LNCAP (cell line): ENCODE measurements around the gene DDIAS.

Experiments used
- TF ChIP-seq, protein P1 (sequence below): fragments of 450-650 bp; IDR thresholded peaks from 2 replicates; pipeline ENCODE4 v1.5.1; 2017; ENCODE audit warnings: mild to moderate bottlenecking

DDIAS gene

DNA sequence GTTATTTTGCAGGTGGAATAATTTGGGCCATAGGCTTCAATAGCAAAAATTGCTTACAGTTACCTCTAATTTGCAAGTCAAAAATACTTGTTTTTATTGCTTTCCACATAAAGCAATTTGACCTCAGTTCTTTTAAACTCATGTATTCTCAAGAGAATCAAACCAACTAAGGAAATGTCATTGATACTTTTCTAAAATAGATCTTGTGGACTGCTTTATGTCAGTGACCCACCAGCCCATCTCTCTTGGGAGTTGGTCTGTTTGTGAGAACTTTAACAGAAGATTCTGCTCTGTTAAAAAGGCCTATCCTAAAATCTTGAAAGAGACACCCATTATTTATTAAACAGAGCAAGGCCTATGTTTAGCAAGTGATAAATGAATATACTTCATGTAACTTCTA lies 75.2 kb downstream of the DDIAS start:
- TF ChIP-seq, protein P1, sequence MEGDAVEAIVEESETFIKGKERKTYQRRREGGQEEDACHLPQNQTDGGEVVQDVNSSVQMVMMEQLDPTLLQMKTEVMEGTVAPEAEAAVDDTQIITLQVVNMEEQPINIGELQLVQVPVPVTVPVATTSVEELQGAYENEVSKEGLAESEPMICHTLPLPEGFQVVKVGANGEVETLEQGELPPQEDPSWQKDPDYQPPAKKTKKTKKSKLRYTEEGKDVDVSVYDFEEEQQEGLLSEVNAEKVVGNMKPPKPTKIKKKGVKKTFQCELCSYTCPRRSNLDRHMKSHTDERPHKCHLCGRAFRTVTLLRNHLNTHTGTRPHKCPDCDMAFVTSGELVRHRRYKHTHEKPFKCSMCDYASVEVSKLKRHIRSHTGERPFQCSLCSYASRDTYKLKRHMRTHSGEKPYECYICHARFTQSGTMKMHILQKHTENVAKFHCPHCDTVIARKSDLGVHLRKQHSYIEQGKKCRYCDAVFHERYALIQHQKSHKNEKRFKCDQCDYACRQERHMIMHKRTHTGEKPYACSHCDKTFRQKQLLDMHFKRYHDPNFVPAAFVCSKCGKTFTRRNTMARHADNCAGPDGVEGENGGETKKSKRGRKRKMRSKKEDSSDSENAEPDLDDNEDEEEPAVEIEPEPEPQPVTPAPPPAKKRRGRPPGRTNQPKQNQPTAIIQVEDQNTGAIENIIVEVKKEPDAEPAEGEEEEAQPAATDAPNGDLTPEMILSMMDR = no peak

DNA sequence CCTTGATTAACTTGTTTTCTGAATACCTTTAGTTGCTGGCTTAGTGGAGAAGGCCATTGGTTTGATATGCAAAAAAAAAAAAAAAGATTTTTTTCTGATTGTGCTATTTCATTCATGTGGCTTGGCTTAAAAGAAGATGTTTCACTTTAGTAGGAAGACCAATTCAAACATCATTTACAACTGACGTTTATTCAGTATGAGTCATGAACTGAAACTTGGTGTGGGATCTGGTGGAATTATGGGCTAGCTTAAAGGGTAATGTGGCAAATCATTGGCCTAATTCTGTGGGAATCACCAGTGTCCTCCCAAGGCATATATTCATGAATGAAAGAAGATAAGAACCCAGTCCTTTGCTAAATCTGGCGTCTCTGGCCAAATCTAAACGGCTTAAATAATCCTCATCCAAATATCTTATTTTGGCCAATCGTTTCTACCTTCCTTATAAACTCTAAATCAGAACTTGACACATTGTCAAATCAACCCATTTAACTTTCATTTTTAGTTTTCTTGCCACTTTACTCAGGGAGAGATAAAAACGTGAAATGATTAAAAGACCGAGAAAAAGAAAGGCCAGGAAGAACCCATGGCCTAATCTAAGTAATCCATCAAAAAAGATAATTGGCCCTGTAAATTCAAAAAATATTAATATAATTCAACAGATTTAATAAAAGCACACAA lies 77.0 kb downstream of the DDIAS start:
- TF ChIP-seq, protein P1 = no peak

DNA sequence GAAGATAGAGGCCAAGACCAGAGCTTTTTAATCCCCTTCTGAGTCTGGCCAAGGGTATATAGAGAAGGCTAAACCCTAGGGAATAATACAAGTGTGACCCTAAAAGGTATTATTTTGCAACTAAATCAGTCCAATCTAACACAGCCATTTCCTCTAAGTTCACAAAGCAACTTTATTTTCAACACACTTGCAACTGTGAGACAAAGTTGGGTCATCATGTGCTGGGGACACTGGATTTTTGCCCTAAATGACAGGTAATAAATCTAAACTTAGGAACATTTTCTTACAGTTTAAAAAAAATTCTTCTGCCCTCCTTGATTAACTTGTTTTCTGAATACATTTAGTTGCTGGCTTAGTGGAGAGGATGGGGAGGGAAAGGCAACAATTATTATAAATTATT lies 78.3 kb downstream of the DDIAS start:
- TF ChIP-seq, protein P1 = no peak

DNA sequence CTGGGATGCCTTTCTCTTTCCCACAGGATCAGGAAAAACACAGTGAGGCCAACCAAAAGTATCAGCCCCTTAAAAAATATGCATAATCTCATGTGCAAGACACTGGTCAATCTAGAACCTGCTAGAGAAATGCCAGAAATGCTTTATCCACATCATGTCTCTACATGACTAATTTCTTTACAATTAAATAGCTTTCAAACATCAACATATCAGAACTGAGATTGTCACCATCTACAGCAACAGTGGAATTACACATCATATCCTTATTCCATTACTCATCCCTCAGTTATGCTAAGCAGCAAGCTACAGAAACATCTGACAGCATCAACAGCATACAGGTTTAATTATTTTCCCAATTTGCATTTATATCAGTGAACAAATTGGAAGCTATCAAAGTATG lies 78.8 kb downstream of the DDIAS start:
- TF ChIP-seq, protein P1 = no peak

DNA sequence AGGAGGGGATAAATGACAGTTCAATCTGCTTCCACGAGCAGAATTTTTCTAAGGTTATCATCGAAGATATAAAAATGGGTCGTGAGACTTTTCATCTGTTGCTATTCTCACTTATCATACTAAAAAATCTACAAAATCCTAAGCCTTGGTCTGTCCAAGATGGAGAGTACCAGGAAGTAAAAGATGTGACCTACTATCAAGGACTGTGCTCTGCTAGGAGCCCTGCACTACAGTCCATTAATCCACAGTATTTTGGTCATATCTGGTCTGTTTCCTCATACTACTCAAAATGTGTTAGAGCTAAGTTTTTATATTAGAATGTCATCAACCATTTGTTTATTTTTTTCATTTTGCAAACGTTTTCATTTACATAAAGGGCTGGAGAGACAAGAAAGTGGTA lies 79.4 kb downstream of the DDIAS start:
- TF ChIP-seq, protein P1 = no peak

DNA sequence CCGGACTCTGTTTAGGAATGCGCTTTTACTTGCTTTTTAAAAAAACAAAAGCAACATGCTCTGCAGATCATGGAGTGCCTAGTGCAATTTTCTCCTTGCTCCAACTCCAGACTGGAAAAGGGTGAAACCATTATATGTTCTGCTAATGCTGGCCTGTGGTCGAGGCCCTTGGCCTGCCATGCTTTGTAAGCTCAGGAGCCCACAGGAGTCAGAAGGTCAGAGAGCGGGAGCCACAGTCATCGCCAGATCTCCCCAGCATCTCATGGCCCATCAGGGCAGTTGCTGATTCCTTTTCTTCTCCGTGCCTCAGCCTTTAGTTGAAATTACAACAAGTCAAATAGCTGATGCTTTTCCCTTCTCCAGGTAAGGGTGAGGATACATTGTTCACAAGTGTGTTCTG lies 80.3 kb downstream of the DDIAS start:
- TF ChIP-seq, protein P1 = no peak
